ENCODE results near the gene CISD1. TPM values are rescaled to one million over a fixed set of nuclear protein-coding genes. Genes with fewer than 3 reads are reported as not detected.
"Not testable (repeated sequence)": the region's sequence is repeated elsewhere in the genome, so short reads cannot be mapped to it uniquely, and the experiment has no call there.

Gene CISD1
- total RNA-seq = 10 to 100 TPM; 52.5 to 57.9 TPM

DNA sequence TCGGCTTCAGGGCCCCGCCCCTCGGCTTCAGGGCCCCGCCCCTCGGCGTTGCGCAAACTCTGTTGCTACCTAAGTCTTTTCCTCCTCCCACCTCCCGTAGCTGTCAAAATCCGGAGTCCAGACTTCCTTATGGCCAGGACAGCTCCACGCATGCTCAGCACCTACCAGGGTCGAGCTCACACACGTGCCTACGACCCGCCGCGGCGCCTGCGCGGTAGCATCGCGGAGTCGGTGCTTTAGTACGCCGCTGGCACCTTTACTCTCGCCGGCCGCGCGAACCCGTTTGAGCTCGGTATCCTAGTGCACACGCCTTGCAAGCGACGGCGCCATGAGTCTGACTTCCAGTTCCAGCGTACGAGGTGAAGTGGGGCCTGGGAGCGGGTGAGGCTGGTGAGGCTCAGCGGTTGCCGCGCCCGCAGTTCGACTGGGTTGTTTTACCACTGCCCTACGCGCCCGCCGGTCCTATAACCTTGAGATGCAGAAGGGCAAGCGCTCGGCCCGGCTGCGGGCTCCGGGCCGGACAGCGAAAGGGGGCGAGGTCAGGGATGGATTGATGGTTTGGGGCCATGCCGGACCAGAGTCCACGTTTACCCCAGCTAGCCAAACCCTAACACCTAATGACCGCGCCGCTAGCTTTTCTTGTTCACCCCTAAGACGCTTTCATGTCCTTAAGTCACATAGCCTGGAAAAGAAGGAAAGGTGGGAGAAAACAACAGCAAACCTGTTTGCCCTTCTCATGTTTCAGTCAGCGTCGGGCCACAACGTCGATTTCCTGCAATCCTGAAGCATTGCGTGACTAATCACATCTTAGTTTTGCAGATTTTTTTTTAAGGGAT, at the start of gene CISD1:
TSS of gene CISD1 (plus strand) at position 217 of the 836 bp plus-strand sequence. CDS start at position 329, 112 bp downstream.
- Histone ChIP-seq H3K27me3 (no peaks in the 10 kb centered on the region), H3K4me3 (peak within 1 kb of the TSS; percentile 72), H3K4me1 (peaks cover 5% of the 10 kb centered on the region), H3K36me3 (no peaks in the 10 kb centered on the region), H3K27ac (peak within 1 kb of the TSS; percentile 84), H3K9ac (ENCODE audit: low read depth in 2 of 2, low read length in 2 of 2) (peak within 1 kb of the TSS; percentile 75 to 90), H3K9me3 (no peaks in the 10 kb centered on the region)
- DNase-seq = peak; percentile 98
- TF ChIP-seq, protein P1, sequence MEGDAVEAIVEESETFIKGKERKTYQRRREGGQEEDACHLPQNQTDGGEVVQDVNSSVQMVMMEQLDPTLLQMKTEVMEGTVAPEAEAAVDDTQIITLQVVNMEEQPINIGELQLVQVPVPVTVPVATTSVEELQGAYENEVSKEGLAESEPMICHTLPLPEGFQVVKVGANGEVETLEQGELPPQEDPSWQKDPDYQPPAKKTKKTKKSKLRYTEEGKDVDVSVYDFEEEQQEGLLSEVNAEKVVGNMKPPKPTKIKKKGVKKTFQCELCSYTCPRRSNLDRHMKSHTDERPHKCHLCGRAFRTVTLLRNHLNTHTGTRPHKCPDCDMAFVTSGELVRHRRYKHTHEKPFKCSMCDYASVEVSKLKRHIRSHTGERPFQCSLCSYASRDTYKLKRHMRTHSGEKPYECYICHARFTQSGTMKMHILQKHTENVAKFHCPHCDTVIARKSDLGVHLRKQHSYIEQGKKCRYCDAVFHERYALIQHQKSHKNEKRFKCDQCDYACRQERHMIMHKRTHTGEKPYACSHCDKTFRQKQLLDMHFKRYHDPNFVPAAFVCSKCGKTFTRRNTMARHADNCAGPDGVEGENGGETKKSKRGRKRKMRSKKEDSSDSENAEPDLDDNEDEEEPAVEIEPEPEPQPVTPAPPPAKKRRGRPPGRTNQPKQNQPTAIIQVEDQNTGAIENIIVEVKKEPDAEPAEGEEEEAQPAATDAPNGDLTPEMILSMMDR (IDR thresholded peaks at IDR 0.05) = no peak
- intact Hi-C loops (cut with DNase I) = no loop called here

- Histone ChIP-seq H3K9ac (ENCODE audit: low read depth in 2 of 2, low read length in 2 of 2) (no peak overlapping the region), H3K27ac (no peak overlapping the region), H3K4me3 (no peak overlapping the region), H3K36me3 (no peaks in the 10 kb centered on the region), H3K27me3 (no peaks in the 10 kb centered on the region), H3K9me3 (no peaks in the 10 kb centered on the region), H3K4me1 (no peaks in the 10 kb centered on the region)
- TF ChIP-seq, protein P1 (IDR thresholded peaks at IDR 0.05) = no peak
- DNase-seq = no peak
- intact Hi-C loops (cut with DNase I) = no loop called here
These were observed 49.1 kb upstream of the CISD1 start for GRCh38 chr10:58219875-58220274.

- H3K4me1 ChIP-seq = no peaks in the 10 kb centered on the region
- no peak for DNase-seq
- H3K27me3 ChIP-seq = no peaks in the 10 kb centered on the region
- no peak overlapping the region for H3K27ac ChIP-seq
- TF ChIP-seq, protein P1 (IDR thresholded peaks at IDR 0.05) = no peak
- no peak overlapping the region for H3K4me3 ChIP-seq
- no peaks in the 10 kb centered on the region for H3K9me3 ChIP-seq
- no peaks in the 10 kb centered on the region for H3K36me3 ChIP-seq
- intact Hi-C loops (cut with DNase I) = no loop called here
- H3K9ac ChIP-seq (ENCODE audit: low read depth in 2 of 2, low read length in 2 of 2) = no peak overlapping the region
These were observed 48.1 kb upstream of the CISD1 start for GRCh38 chr10:58220769-58221451.

DNA sequence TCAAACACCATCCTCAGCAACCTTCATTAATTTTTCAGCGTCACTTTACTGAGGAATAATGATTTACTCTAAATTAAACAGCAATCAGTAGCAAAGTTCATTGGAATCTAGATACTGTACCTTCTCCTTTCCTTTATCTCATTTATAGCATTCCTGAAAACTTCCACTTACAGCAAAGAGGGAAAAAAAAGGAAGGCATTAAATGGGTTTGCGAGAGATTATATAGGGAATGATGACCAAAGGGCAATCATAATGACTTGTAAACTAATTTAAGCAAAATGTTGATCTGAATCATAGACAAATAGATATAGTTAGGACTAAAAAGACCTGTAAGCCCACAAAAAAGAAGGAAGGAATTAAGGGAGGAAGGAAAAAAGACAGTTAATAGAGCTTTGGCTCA, 43.3 kb upstream of the CISD1 start:
- Histone ChIP-seq H3K9me3 (no peaks in the 10 kb centered on the region), H3K27ac (no peak overlapping the region), H3K4me1 (no peaks in the 10 kb centered on the region), H3K27me3 (no peaks in the 10 kb centered on the region), H3K9ac (ENCODE audit: low read depth in 2 of 2, low read length in 2 of 2) (no peak overlapping the region), H3K4me3 (no peak overlapping the region), H3K36me3 (no peaks in the 10 kb centered on the region)
- TF ChIP-seq, protein P1 (IDR thresholded peaks at IDR 0.05) = no peak
- no peak for DNase-seq
- intact Hi-C loops (cut with DNase I) = no loop called here

DNA sequence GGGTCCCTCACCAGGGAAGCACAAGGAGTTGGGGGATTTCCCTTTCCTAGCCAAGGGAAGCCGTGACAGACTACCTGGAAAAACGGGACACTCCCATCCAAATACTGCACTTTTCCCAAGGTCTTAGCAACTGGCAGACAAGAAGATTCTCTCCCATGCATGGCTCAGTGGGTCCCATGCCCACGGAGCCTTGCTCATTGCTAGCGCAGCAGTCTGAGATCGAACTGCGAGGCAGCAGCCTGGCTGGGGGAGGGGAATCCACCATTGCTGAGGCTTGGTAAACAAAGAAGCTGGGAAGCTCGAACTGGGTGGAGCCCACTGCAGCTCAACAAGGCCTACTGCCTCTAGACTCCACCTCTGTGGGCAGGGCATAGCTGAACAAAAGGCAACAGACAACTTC, 39.1 kb upstream of the CISD1 start:
- H3K4me3 ChIP-seq; H3K36me3 ChIP-seq; intact Hi-C loops (cut with DNase I); H3K27ac ChIP-seq; H3K9ac ChIP-seq (ENCODE audit: low read depth in 2 of 2, low read length in 2 of 2); H3K4me1 ChIP-seq; DNase-seq; H3K27me3 ChIP-seq; H3K9me3 ChIP-seq: not testable (repeated sequence)

All from colonic mucosa (tissue), 4 donors.